Small intestine (tissue), 7 donors: Measurements from ENCODE around the gene CYP46A1. TPM values are rescaled to one million over a fixed set of nuclear protein-coding genes. Genes with fewer than 3 reads are reported as not detected.

ENCODE experiments used
- DNase-seq, 2 donors: peaks; one replicate each; pipeline versions ENCODE4 v3.0.0 to v3.0.0-alpha.2; 2013
- FAIRE-seq: peaks from 2 replicates; lab custom pipeline; 2012; peaks lifted over from hg19 to GRCh38; lab: Jason Lieb, UNC
- H3K27ac ChIP-seq, 3 donors: one replicate each; pipeline ENCODE4 v1.5.1; 2013; ENCODE audit warnings: low read length in 2 of 3, mild to moderate bottlenecking in 2 of 3, control low read depth in 1 of 3, inconsistent platforms in 1 of 3, low read depth in 1 of 3, moderate library complexity in 1 of 3
- H3K27me3 ChIP-seq, 3 donors: one replicate each; pipeline ENCODE4 v1.6.1; 2013; ENCODE audit warnings: low read length in 3 of 3, inconsistent platforms in 1 of 3; ENCODE audit not compliant: control insufficient read depth in 3 of 3, insufficient read depth in 3 of 3
- H3K36me3 ChIP-seq, 3 donors: one replicate each; pipeline ENCODE4 v1.6.1; 2013; ENCODE audit warnings: low read length in 3 of 3, inconsistent platforms in 1 of 3, low read depth in 1 of 3, mild to moderate bottlenecking in 1 of 3, moderate library complexity in 1 of 3; ENCODE audit not compliant: control insufficient read depth in 3 of 3, insufficient read depth in 2 of 3
- H3K4me1 ChIP-seq, 3 donors: one replicate each; pipeline ENCODE4 v1.6.1; 2013; ENCODE audit warnings: low read length in 2 of 3, inconsistent platforms in 1 of 3, low read depth in 1 of 3, mild to moderate bottlenecking in 1 of 3, moderate library complexity in 1 of 3; ENCODE audit not compliant: control insufficient read depth in 3 of 3, insufficient read depth in 2 of 3
- H3K4me3 ChIP-seq, 3 donors: one replicate each; pipeline ENCODE4 v1.5.1; 2013; ENCODE audit warnings: low read length in 3 of 3, control low read depth in 1 of 3, inconsistent platforms in 1 of 3, low read depth in 1 of 3, mild to moderate bottlenecking in 1 of 3, moderate library complexity in 1 of 3
- H3K9me3 ChIP-seq, 2 donors: one replicate each; pipeline ENCODE4 v1.6.1; 2013; ENCODE audit warnings: low read depth in 1 of 2, low read length in 1 of 2; ENCODE audit not compliant: control insufficient read depth in 2 of 2, insufficient read depth in 1 of 2
- WGBS, 3 donors: extraction: QIAGEN DNeasy Blood & Tissue Kit; methylation state at CpG; one replicate each; pipeline ENCODE4 v1.1.7; 2013; 5-methylcytosine and 5-hydroxymethylcytosine counted together
- polyA plus RNA-seq, 4 donors: library from polyadenylated mRNA; stranded (reverse) in 3 of 4; unstranded in 1 of 4; fragments of 200-250 nt in 3 of 4; fragments of 120-200 nt in 1 of 4; gene quantifications; one replicate each; pipeline versions ENCODE4 v1.2.1 to v1.2.3, GENCODE V29; 2013
- donor health status: healthy with polysubstance abuse.
- donor health status: control.
- donor health status: control.
- donor health status: Bipolar disorder and iron deficiency.
- donor health status: healthy.

The CYP46A1 gene
- polyA plus RNA-seq, 4 donors, result 0.64 to 0.96 TPM; not detected in 2

DNA sequence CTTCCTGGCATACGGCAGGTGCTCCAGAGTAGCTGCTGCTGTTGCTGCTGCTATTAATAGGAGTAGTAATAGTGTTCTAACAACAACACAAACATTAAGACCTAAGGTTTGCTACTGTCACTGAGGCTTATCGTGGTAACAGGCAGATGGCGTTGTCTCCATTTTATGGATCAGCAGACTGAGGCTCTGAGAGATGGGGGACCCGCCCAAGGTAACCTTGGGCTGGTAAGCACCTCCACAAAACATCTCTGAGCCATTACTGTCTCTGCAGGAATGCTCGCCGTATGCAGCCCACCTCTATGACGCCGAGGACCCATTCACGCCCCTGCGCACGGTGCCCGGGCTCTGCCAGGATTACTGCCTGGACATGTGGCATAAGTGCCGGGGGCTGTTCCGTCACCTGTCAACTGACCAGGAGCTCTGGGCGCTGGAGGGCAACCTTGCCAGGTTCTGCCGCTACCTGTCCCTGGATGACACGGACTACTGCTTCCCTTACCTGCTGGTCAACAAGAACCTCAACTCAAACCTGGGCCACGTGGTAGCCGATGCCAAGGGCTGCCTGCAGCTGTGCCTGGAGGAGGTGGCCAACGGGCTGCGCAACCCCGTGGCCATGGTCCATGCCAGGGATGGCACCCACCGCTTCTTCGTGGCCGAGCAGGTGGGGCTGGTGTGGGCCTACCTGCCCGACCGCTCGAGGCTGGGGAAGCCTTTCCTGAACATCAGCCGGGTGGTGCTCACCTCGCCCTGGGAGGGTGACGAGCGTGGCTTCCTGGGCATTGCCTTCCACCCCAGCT, 31.9 kb upstream of the CYP46A1 start:
- Histone ChIP-seq H3K27ac (no peak overlapping the region), H3K4me1 (no peaks in the 10 kb centered on the region), H3K4me3 (no peak overlapping the region), H3K27me3 (peaks cover 0 to 22% (median 0%) of the 10 kb centered on the region in 3 donors), H3K36me3 (no peaks in the 10 kb centered on the region), H3K9me3 (no peaks in the 10 kb centered on the region)
- FAIRE-seq (no peak), DNase-seq (no peak)
- 90 to 92% (median 91%) methylated on average over 28 to 32 of the region's 32 CpGs for WGBS, 3 donors

DNA sequence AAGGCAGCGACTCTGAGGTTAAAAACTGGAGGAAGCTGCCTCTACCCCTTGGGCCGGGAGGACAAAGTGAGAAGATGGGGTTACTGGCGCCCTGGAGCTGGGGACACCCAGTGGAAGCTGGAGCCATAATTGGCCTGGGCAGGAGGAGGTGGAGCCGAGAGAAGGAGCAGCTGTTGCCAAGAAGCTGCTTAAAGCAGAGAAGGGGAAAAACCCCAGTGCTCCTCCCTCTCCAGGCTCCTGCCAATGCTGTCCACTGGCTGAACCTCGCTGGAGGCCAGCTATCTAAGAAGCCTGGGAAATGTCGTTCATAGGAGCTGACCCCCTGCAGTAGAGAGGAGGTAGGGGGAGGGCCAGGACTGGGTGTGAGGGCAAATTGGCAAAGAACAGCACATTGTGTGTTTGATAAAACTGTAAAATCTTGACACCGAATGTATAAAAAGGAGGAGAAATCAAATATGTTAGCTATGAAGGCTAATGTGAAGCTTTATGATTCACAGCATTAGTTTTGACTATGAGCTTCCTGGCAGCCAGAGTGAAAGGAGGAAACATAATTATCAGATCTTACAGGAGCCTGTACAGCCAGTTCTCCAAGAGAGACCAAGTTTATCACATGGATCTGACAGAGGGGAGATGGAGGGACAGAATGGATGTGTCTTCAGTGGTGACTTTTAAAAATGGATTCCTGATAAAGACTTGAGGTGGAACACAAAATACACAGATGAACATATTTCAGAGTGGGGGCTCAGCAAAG, 29.7 kb upstream of the CYP46A1 start:
- FAIRE-seq, result no peak
- H3K27ac ChIP-seq, result no peak overlapping the region
- 11 to 35% (median 26%) methylated on average over 7 of the region's 7 CpGs for WGBS, 3 donors

DNA sequence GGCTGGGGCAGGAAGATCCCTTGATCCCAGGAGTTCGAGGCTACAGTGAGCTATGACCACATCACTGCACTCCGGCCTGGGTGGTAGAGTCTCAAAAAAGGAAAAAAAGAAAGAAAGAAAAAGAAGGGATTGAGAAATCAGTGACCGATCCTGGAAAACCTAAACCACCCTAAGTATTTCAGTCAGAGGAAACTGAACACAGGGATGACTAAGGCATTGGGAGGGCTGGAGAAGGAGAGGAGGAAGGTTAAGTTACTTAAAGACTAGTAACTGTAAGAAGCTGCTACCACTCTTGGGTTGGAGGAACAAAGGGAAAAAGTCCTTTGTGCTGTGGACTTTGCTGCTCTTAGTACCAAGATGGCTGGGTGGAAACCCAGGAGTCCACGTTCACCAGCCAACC, 28.6 kb upstream of the CYP46A1 start:
- Histone ChIP-seq H3K36me3 (peaks cover 0 to 2% (median 0%) of the 10 kb centered on the region in 3 donors), H3K9me3 (no peaks in the 10 kb centered on the region), H3K27ac (no peak overlapping the region), H3K4me1 (peaks cover 0 to 4% (median 0%) of the 10 kb centered on the region in 3 donors), H3K27me3 (peaks cover 6 to 44% (median 14%) of the 10 kb centered on the region in 3 donors), H3K4me3 (no peak overlapping the region)
- DNase-seq (no peak), FAIRE-seq (no peak)
- 72 to 83% (median 76%) methylated on average over 4 of the region's 4 CpGs for WGBS, 3 donors

More for the DNA sequence above, 29.7 kb upstream of the CYP46A1 start:
- DNase-seq, result peak; percentile 35 to 42
- no peaks in the 10 kb centered on the region for H3K9me3 ChIP-seq
- H3K4me1 ChIP-seq, result no peaks in the 10 kb centered on the region
- no peaks in the 10 kb centered on the region for H3K36me3 ChIP-seq
- H3K27me3 ChIP-seq, result peaks cover 6 to 35% (median 8%) of the 10 kb centered on the region in 3 donors
- no peak overlapping the region for H3K4me3 ChIP-seq

DNA sequence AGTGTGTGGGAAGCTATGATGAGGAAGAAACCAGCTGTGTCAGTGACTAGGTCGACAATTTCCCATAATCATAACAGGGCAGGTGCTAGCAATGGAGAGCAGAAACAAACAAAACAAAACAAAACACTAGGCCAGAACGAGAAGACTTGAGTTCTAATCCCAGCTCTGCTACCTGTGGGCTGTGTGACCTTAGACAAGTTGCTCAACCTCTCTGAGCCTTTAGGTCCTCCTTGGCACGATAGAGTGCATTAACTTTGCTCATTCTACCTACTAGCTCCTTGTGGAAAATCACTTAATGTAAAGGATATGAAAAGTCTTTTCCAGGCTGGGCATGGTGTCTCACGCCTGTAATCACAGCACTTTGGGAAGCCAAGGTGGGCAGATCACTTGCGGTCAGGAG, 27.9 kb upstream of the CYP46A1 start:
- FAIRE-seq, result no peak
- WGBS, 3 donors, result 68 to 83% (median 69%) methylated on average over 5 of the region's 5 CpGs
- peaks cover 9 to 49% (median 15%) of the 10 kb centered on the region in 3 donors for H3K27me3 ChIP-seq

DNA sequence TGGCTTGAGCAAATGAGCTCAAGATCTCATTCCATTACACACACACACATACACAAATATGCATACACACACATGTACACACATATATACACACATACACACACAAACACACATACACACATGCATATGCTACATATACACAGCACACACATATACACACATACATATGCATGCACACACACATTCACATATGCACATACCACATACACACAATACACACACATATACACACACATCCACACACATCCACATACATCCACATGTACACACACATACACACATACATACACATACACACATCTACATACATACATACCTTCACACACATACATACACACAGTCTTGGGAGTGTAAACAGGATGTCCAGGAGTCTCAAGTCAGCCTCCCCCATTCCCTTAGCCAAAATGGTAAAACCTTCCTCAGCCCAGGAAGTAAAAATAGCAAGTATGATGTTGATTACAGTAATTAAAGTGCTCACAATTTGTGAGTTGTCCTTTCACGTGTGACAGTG, 26.4 kb upstream of the CYP46A1 start:
- Histone ChIP-seq H3K4me1 (peaks cover 0 to 5% (median 0%) of the 10 kb centered on the region in 3 donors), H3K36me3 (peaks cover 0 to 4% (median 0%) of the 10 kb centered on the region in 3 donors), H3K9me3 (no peaks in the 10 kb centered on the region), H3K27me3 (peaks cover 9 to 56% (median 15%) of the 10 kb centered on the region in 3 donors), H3K4me3 (no peak overlapping the region), H3K27ac (no peak overlapping the region)
- DNase-seq (no peak), FAIRE-seq (no peak)
- 11 to 48% (median 31%) methylated on average over 1 of the region's 1 CpG for WGBS, 3 donors

More for the DNA sequence above, 27.9 kb upstream of the CYP46A1 start:
- Histone ChIP-seq H3K9me3 (no peaks in the 10 kb centered on the region), H3K36me3 (peaks cover 0 to 4% (median 0%) of the 10 kb centered on the region in 3 donors), H3K4me3 (no peak overlapping the region), H3K4me1 (peaks cover 0 to 5% (median 0%) of the 10 kb centered on the region in 3 donors), H3K27ac (no peak overlapping the region)
- no peak for DNase-seq

DNA sequence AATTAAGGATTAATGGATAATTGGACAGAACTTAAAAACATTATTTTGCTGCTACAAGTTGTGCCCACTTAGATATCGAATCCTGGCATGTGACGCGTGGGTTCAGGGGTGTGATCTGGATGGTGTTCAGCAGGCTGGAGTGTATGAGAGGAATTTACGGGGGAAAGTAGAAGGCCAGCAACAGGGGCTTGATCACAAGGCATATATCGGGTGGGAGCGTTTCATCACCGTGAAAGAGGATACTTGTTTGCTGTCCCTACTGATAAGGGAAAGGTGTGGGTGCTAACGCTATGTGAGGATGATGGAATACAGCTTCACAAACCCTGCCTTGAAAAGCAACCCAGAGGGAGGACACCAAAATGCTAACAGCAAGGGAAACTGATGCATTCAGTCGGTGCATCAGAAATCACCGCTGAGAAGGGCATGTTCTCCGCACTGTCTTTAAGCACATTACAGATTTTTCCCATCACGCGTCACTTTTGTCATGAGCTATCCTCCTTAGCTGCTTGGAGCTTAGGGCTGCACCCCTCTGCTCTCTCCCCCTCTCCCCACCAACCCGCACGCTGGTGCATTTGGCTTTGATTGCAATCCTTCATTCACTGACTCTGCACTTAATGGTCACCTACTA, 25.8 kb upstream of the CYP46A1 start:
- H3K9me3 ChIP-seq, result no peaks in the 10 kb centered on the region
- H3K27ac ChIP-seq, result no peak overlapping the region
- peaks cover 0 to 5% (median 0%) of the 10 kb centered on the region in 3 donors for H3K4me1 ChIP-seq
- H3K27me3 ChIP-seq, result peaks cover 9 to 59% (median 15%) of the 10 kb centered on the region in 3 donors
- H3K4me3 ChIP-seq, result no peak overlapping the region
- H3K36me3 ChIP-seq, result peaks cover 0 to 4% (median 0%) of the 10 kb centered on the region in 3 donors
- no peak for DNase-seq
- FAIRE-seq, result no peak
- WGBS, 3 donors, result 41 to 69% (median 56%) methylated on average over 15 of the region's 15 CpGs

DNA sequence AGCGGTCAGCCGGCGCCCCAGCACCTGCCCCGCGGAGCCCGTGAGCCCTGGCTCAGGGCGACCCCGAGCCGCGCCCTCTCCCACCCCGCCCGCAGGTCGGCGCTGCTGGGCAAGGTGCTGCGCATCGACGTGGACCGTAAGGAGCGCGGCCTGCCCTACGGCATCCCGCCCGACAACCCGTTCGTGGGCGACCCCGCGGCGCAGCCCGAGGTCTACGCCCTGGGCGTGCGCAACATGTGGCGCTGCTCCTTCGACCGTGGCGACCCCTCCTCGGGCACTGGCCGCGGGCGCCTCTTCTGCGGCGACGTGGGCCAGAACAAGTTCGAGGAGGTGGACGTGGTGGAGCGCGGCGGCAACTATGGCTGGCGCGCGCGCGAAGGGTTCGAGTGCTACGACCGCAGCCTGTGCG, 24.8 kb upstream of the CYP46A1 start:
- DNase-seq (peak in 1 of 2 donors; percentile 46), FAIRE-seq (no peak)
- no peak overlapping the region for H3K4me3 ChIP-seq
- H3K4me1 ChIP-seq, result peaks cover 0 to 5% (median 0%) of the 10 kb centered on the region in 3 donors
- 9 to 18% (median 11%) methylated on average over 44 to 58 of the region's 58 CpGs for WGBS, 3 donors
- no peaks in the 10 kb centered on the region for H3K9me3 ChIP-seq
- no peak overlapping the region for H3K27ac ChIP-seq
- peaks cover 0 to 4% (median 0%) of the 10 kb centered on the region in 3 donors for H3K36me3 ChIP-seq
- H3K27me3 ChIP-seq, result peaks cover 9 to 64% (median 17%) of the 10 kb centered on the region in 3 donors
